MV-4-11 (cell line): ENCODE measurements around the gene NT5C2.

Experiments
- DNase-seq: peaks from one replicate; lab custom pipeline; 2025; lab: John Stamatoyannopoulos, UW

Gene NT5C2

DNA sequence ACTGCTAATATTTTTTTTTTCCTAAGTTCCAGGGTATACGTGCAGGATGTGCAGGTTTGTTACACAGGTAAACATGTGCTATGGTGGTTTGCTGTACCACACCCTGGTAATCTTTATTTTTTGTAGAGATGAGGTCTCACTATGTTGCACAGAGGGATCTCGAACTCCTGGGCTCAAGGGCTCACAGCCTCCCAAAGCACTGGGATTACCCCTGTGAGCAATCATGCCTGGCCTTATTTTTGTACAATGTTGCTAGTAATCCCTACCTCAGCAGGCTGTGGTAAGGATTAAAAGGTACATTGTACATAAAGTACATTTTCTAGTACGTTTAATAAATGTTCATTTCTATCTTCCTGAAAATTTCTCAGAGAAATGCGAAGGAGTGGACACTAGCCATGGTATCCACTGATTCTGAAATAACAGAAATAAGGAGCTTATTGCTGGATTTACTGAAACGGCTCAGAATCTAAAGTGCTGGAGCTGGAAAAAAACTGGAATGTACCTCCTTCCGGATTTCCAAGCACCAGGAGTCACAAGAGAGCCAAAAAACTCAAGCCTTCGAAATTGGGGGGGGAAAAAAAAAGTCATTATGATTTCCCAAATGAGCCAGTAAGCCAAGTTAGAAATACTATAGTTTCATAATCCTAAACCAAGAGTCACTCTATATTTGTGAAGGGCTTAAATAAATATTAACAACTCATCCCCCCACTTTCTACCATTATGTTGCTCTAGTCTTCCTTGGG lies 69.6 kb downstream of the NT5C2 start:
- no peak for DNase-seq

DNA sequence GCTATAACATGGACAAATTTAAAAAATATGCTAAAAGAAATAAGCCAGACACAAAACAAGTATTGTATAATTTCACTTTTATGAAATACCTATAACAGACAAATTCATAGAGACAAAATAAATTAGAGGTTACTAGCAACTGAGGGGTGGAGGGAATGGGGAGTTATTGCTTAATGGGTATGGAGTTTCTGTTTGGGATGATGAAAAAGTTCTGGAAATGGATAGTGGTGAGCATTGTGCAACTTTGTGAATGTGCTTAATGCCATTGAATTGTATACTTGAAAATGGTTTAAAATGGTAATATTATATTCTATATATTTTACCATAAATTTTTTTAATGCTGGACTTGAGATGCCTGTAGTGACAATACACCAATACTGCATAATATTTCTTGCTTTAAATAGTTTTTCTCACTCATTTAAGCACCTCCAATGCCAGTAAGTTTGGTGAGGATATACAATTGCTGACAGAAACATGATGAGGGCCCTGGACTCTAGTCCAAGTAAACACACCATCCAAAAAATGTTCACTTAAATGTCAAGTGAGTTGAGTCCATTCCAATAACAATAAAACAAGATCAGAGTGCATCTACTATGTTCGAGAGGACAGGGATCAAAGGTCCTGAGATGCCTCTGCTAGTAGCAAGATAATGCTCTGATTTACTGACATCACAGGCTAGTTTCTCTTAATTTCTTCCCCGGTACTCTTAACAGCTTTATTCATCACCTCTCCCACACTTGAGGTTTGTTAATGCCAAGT lies 71.9 kb downstream of the NT5C2 start:
- DNase-seq: no peak

DNA sequence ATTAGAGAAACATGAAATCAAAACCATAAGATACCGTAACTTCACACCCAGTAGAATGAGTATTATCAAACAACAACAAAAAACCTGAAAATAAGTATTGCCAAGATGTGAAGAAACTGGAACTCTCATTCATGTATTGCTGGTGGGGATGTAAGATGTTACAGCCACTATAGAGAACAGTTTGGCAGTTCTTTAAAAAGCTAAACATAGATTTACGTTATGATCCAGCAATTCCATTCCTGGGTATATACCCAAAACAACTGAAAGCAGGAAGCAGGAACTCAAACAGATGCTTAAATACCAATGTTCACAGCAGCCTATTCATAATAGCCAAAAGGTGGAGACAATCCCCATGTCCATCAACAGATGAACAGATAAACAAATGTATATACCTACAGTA lies 72.5 kb downstream of the NT5C2 start:
- DNase-seq: no peak

DNA sequence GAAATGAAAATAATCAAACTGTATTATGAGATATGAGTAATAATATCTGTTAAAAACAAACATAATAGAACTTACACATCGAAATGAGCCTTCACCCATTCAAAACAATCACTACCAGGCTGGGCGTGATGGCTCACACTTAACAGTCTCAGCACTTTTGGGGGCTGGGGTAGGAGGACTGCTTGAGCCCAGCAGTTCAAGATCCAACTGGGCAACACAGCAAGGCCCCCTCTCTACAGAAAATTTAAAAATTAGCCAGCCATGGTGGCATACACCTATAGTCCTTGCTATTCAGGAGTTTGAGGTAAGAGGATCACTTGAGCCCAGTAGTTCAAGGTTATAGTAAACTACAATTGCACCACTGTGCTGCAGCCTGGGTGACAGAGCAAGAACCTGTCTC lies 75.8 kb downstream of the NT5C2 start:
- DNase-seq: no peak

DNA sequence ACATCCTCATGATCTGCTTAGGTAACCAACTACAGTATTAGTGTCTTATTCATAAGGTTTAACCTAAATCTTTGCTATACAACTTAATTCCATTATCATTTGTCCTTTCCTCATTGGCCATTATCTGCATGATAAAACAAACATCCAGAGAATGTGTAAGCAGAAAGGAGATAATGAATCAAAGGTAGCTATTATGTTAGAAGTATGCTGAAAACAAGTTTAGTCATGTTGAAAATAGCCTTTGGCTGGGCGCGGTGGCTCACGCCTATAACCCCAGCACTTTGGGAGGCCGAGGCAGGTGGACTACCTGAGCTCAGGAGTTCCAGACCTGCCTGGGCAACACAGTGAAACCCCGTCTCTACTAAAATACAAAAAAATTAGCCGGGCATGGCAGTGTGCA lies 78.2 kb downstream of the NT5C2 start:
- no peak for DNase-seq

DNA sequence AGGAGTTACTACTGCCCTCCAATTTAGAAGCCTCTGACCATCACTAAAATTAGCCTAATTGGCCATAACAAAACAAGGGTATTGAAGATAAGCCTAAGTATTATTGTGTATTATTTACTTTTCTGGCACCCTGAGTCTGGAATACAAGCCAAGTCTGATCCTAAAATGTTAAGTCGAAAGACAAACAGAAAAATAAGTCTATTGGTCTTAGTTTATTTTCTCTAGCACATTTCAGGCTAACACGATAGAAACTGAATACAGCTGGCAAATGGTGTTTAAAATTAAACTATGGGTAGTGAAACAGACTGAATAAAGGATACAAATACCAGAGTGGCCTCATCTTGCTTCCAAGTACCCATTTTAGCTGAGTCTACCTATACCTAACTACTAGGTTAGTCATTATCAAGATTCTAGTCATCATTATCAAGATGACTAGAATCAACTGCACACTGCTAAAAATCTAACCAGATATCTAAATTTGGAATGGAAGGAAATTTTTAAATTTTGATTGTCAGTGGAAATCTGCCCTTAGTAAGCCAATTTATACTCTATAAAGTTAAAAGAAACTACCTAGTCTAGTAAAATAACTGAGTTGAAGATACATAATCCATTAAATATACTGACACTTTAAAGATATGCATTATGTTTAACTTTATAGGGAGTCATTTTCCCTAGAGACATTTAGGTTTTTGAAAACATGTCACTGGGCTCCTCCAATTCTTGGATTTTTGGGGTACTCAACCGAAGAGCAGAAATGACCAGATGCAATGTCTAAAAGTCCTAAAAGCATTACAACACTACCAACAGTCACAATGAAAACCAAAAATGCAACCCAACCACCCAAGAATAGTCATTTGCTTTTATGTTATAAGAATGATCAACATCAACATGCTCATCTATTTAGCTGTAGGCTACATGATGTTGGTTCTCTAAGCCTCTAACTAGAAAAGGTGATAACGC lies 80.9 kb downstream of the NT5C2 start:
- DNase-seq: no peak

DNA sequence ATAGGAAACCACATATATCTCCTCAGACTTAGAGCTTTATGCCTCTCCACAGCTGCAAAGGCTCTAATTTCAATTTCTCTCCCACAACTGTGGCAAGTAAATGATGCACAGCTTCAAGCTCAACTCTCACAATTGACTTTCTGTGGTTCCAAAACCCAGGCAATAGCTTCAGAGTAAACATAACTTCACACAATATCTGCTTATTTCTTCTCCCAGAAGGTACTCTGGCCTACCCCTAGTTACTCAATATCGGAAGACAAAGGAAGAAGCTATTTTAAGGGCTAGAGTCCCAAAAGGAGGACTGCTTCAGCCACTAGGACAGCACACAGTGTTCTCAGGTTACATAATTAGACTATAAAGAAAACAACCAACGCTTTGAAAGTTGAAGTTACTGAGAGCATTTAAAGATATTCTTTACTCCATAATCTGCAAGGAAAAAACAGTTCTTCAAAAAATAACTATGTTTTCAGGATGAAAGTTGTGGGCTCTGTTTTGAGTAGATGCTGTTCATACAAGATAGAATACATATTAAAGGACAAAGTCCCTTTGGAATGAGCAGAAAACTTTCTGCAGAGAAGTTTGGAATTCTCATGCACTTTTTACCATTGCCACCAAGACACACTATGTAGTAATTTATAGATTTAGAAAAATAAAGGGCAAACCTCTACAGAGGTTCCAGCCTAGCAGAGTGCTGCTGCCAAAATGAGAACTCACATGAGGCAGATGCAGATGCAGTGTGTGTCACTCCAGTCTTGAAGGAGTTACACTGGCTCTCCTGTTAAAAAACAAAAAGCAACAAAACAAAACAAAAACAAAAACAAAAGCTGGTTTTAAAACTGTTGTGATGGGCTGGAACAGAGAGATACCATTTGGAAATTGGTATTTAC lies 81.8 kb downstream of the NT5C2 start:
- DNase-seq: peak; percentile 73

DNA sequence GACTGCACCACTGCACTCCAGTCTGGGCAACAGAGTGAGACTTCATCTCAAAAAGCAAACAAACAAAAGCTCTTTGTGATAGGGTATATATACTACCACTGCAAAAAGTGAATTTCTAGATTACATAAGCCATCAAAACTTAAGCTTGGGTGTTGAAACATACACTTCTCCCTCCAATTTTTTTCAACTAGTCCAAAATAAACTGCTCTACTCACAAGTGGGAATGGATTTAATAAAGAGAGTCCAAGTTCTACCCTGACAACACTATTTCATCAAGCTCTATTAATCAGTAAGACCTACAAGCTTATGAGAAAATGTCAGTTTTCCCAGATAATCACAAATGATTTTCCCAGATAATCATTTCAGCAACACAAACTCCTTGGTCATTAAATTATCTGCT lies 82.7 kb downstream of the NT5C2 start:
- DNase-seq: no peak

DNA sequence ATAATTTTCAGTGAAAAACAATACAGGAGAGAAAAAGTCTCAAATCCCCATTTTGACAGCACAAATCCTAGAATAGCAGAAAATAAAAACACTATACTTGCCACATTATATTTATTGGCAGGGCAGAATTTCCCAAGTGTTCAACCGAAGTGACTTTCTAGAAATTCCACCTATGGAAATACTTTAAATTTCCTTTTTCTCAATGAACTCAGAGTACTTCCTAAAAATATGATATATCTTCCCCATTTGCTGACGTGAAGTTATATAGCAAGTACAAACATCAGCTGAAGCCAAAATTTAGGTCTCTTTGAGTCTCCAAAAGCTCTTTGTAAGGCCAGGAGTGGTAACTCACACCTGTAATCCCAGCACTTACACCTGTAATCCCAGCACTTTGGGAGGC lies 83.3 kb downstream of the NT5C2 start:
- no peak for DNase-seq

DNA sequence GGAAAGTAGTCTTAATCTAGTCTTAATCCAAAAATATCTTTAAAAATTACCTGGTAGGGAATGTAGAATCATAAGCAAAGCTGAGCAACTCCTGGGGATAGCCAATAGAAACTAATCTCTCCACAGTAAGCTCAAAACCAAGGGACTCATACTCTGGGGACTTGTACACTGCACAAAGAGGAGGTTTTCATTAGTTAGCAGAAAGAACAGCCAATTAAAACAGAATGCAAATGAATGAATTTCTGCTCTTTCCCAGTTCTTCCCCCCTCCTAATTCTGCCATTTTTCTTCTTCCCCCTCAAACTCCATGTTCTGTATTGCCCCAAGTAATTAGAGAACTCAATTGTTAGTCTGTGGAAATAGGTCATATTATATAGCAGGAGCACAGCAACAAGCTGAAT lies 86.5 kb downstream of the NT5C2 start:
- DNase-seq: no peak

DNA sequence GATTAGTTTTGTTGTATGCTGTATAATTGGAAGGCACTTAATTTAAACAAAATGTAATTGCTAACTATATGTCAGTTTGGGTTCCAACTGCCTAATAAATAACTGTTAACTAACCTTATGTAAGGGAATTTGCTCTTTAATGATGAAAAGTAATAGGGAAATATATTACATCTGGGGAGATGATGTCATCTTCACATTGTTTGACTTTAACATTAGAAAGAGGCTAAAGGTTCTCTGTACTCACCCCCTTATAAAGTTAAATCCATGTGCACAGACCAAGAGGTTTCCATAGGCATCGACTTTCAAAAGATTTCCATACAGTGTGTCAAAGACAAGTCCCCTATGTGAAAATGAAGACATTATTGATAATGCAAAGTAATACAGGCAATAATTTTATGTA lies 87.6 kb downstream of the NT5C2 start:
- no peak for DNase-seq

DNA sequence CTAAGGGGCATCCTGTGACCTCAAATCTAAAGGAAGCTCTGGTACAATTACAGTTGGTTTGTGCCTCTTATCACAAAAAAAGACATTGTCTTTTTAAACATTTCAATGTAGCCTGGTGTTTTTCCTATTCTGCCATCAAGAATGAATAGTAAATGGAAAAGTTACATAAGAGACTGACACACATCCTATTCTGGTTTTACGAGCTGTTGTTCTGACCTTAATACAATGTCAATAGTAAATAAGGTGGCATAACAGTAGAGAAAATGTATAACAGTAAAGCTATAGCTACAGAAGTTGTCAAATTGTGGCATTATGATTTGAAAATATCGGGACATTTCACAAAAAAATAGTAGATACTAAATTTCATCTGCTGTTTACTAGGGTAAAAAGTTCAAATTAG lies 88.4 kb downstream of the NT5C2 start:
- DNase-seq: no peak

DNA sequence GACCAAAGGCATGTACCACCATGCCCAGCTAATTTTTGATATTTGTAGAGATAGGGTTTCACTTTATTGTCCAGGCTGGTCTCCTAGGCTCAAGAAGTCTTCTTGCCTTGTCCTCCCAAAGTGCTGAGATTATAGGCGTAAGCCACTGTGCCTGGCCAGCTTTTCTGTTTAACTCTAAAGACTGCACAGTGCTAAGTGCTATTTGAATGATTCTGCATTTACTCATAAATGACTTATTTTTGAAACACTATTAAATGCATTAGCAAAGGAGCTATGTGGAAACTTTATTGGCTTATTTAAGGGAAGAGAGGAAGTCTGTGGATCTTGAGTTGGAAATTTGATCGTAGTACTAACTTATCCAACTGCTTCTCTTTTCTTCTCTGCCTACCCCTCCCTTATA lies 89.1 kb downstream of the NT5C2 start:
- no peak for DNase-seq

DNA sequence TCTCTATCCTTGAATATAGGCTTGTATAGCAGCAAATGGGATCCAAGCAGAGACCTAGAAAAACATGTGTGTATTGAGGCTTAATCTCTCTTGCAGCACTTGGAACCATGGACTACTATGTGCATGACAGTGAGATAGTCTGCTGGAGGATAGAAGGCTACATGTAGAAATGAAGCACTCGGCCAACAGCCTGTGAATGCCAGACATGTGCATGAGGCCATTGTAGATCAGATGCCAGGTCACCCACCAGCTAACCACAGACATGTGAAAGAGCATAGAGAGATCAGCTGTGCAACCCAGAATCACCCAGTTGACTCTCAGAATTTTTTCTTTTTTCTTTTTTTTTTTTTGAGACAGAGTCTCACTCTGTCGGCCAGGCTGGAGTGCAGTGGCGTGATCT lies 90.9 kb downstream of the NT5C2 start:
- DNase-seq: peak; percentile 41

DNA sequence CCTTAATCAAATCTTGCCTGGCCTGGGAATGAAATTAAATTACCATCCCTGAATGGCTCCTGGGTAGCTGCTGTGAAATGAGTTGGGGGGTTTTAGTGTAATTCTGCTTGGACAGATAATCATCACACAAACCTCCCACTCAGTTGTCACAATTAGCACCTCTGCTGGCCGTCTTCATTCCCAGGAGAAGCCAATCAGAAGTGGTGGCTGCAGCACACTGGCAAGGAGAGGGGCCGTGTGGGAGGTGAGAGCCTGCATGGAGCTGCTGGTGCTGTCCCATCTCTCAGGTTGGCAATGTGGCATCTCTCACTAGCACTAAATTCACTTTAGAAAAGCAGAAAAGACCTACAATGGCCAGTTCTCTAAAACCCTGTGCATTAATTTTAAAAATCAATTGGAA lies 92.5 kb downstream of the NT5C2 start:
- DNase-seq: no peak

DNA sequence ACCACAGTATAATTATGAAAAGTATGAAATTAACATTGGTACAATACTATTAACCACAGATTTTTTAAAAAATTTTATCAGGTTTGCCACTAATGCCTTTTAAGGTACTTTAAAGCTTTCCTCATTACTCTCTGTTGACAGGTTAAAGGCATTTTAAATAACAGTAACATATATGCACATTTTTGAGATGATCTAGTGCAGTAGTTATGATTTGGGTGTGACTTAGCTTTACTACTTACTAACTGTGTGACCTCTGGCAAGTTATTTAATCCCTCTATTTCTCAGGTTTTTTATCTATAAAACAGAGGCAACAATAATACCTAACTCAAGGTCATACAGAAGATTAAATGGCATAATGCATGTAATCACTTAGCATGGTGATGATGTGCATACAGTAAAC lies 94.8 kb downstream of the NT5C2 start:
- DNase-seq: no peak

DNA sequence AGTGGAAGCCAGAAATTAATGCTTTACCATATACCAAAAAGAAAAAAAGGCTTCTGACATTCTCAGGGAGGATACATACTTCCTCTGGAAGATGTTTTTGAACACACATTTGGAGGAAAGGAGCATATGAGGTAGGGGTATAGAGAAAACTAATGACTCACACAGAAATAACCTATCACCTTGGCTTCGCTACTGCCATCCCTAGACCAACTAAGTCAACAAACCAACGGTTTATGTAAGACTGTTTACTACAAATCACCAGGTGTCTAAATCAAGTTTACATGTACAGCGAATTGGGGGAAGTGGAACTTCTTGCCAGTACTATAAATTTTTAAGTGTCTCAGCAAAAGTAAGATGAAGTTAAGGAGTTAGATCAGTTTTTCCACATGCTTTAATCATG lies 96.9 kb downstream of the NT5C2 start:
- no peak for DNase-seq

DNA sequence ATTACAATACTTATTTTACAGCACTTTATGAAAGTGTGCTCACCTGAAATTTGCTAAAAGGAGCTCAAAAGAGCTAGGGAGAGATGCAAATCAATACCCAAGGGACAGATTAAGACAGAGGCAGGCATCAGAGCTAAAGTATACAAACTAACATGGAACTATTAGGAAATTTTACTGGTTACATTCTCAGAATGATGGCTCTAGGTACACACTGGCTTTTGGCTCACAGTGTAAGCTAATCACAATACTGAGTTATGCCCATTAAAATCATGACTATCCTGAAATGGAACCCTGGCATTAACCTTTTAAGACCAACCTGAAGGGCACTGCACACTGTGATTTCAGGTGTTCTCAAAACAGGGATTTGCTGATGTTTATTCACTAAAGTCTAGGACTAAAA lies 98.1 kb downstream of the NT5C2 start:
- no peak for DNase-seq

DNA sequence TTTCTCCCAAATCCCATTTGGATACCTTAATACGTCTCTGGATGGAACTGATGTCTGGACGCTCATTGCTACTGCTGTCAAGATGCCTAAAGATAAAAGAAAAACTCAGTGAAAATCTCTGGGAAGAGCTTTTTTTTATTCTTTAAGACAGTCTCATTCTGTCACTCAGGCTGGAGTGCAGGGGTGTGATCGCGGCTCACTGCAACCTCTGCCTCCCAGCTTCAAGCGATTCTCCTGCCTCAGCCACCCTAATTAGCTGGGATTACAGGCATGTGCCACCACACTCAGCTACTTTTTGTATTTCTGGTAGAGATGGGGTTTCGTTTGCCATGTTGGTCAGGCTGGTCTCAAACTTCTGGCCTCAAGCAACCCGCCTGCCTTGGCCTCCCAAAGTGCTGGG lies 102.2 kb downstream of the NT5C2 start:
- no peak for DNase-seq

DNA sequence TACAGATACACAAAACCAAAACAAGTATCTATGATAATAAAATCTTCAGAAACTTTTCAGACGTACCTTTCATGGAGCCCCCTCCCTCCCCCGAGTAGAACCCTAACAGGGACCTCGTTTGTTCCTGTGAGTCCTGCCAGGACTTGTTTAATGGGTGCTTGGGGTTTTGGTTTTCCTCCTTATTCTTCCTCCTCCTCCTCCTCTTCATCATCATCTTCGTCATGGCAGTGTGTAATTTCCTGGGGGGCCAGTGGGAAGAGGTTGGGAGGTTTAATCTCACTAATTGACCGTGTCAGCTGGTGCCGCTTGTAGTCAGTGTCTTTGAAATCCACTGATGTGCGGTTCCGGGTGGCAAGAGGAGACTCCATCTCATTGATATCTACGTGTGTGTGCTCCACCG lies 103.6 kb downstream of the NT5C2 start:
- no peak for DNase-seq

DNA sequence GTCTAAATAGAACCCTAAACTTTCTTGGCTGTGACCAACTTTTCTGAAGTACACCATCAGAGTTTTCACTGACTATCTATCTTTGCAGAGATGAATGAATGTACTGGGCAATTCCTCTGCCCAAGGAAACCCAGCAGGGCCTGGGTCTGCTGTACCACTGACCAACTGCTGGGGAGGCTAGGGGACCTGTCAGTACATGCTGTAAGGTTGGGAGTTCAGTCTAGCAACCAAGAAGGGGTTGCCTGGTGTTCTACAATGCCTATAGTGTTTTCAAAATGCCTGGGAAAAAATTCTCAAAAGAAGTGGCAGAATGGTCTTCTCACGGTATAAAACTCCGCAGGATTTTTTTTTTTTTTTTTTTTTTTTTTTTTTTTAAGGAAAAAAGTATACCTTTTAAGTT lies 106.3 kb downstream of the NT5C2 start:
- no peak for DNase-seq

DNA sequence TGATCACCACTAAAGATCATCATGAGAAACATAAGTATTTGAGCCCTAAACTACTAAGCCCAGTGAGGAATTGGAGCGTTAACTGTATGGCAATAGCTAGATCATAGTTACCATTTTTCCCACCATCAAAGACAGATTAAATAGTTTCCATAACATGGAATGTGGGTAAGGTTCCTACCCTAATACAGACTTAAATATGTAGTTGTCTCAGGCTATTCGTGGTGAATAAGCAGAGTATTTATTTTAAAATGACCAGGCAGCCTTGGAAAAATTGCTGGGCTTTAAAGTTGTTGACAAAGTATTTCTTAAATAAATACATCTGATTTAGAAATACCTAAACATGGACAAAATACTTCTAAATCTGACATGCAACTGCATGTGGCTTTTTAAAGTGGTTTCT lies 106.8 kb downstream of the NT5C2 start:
- DNase-seq: no peak
